Heart left ventricle (tissue), 13 donors: Measurements from ENCODE around the gene MAST3.

Source experiments
- CTCF ChIP-seq, 12 donors: fragments of 200-600 bp; sonication (generic) in 4 of 12; IDR thresholded peaks; one replicate each; pipeline versions ENCODE4 v1.5.0 to v1.8.0; 2018 to 2022; ENCODE audit warnings: antibody characterized with exemption in 12 of 12, mild to moderate bottlenecking in 5 of 12
- POLR2A ChIP-seq, 2 donors: fragments of 450-650 bp; IDR thresholded peaks; one replicate each; pipeline ENCODE4 v1.6.1; 2017; ENCODE audit warnings: antibody characterized with exemption in 2 of 2, mild to moderate bottlenecking in 2 of 2, moderate library complexity in 2 of 2
- donor health status: ischemic (EF 13 %, LVEDD 7.1; RV severe dilation, severe dysfunction).
- donor health status: DM: no; HTN: yes; CAD: no.
- donor health status: DM: no; HTN: no; CAD: no.
- donor health status: ischemic (EF 25% LVEDD 6.9; RV normal size, moderate dysfunction).
- donor health status: ischemic (EF 25% LVEDD 5.7; RV mildly dilated, moderate dysfunction).
- donor health status: ischemic (EF 35%, LVEDD 5.7; RV mildly dilated, moderate dysfunction).
- donor health status: nonischemic (EF 11% LVEDD 7.7; RV severe dilation, severe dysfunction).
- donor health status: DM: yes; HTN: yes; CAD: no.
- donor health status: PGD.
- donor health status: ischemic (EF 29% LVEDD 5.4; RV normal size, mild dysfunction).
- donor health status: nonischemic (EF 23%, LVEDD 6.1; RV moderate dilation, normal function).

DNA sequence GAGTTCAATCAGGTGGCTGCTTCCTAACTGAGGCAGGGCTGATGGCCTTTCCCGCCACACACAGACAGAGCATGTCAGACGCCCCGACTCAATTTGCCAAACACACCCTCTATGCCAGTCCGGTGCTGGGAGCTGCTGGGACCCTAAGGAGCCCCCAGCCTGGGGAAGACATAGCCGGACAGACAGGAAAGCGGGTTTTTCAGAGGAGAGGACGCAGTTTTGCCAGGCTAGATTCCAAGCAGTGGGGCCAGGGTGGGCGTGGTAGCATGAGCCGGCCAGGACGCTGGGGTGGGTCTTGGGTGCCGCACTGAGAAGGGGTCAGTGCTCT, 19.8 kb downstream of the MAST3 start:
- TF ChIP-seq CTCF (IDR thresholded peaks at IDR 0.05) (no peak), POLR2A (IDR thresholded peaks at IDR 0.05) (no peak)
